BLaER1 treated with 17β-estradiol and CSF1 and Interleukin-3, amounts not matched to agents 10 nM and 100 nM (cell line): Measurements from ENCODE around the gene IL17RA.
A peak's percentile ranks its signal among the peaks of the same experiment; 100 is the strongest.

Source experiments
- H3K27ac ChIP-seq, 11 experiments: shearing (Covaris generic); formaldehyde crosslinking; 2 replicates each; pipeline ENCODE4 v1.8.1; 2022
- H3K27me3 ChIP-seq, 11 experiments: shearing (Covaris generic); formaldehyde crosslinking; 2 replicates each; pipeline ENCODE4 v1.8.1; 2022
- H3K36me3 ChIP-seq, 11 experiments: shearing (Covaris generic); formaldehyde crosslinking; 2 replicates each; pipeline ENCODE4 v1.8.1; 2022
- H3K4me1 ChIP-seq, 10 experiments: shearing (Covaris generic); formaldehyde crosslinking; 2 replicates each; pipeline ENCODE4 v1.8.1; 2022
- H3K4me2 ChIP-seq, 11 experiments: shearing (Covaris generic); formaldehyde crosslinking; 2 replicates each; pipeline ENCODE4 v1.8.1; 2022
- H3K4me3 ChIP-seq, 10 experiments: shearing (Covaris generic); formaldehyde crosslinking; 2 replicates each; pipeline ENCODE4 v1.8.1; 2022
- H3K9ac ChIP-seq, 11 experiments: shearing (Covaris generic); formaldehyde crosslinking; 2 replicates each; pipeline ENCODE4 v1.8.1; 2022
- H3K9me3 ChIP-seq, 11 experiments: shearing (Covaris generic); formaldehyde crosslinking; replicated peaks in 1 of 11; 2 replicates each; pipeline ENCODE4 v1.8.1; 2022
- H4K20me1 ChIP-seq, 11 experiments: shearing (Covaris generic); formaldehyde crosslinking; 2 replicates each; pipeline ENCODE4 v1.8.1; 2022
- Cebpa-rat ChIP-seq, 11 experiments: shearing (Covaris generic); IDR thresholded peaks; 2 replicates each; pipeline ENCODE4 v1.8.1; 2022

The IL17RA gene

DNA sequence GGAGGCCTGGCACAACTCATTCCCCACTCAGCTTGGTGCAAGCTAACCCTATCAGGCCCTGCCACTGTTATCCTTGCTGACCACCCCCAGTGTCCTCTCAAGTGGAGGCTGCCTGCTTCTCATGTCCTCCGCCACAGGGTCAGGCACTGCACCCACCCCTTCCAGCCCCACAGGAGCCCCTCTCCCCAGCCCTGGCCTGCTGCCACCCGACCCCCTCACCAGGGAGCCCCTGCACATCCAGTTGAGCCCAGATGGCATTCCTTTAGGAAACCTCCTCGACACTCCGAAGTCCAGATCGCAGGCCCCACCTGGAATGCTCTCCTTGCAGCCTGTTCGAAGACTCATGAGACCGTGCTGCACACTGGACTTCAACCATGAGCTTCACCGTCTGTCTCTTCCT lies 28.0 kb upstream of the IL17RA start:
- H3K4me2 ChIP-seq = no peak overlapping the region

DNA sequence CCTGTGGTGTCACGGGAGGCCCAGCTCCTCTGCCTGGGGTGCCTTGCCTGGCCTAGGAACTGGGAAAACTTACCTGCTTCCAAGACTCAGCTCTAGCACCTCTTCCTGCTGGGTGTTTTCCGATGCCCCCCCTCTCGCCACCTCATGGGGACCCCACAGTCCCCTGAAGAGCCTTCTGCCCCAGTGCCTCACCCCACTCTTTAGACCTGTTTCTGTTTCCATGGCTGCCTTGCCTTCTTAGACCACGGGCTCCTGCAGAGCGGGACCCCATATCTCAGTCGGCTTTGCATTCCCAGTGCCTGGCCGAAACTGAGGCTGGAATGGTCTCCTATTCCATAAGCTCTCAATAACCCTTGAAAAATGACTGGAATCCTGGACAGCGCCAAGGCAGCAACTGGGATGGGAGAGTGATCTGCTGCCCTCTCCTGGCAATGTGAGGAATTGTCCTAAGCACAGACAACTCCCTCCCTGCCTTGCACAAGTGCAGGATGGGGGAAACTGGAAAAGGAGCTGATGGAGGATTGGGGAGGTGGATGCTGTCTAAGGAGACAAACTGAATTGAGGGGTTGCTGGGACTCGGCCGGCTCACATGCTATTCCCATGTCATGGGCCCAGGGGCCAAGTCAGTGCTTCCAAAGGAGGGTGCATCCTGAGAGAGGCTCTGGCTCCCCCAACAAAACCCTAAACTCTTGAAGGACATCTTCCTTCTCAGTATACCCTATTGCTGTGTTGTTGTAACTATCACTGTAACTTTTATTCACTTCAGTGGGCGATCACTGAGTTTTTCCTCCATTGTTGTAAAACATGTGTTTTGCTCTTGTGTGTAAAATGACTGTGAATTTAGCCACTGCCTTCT lies 26.6 kb upstream of the IL17RA start:
- no peak overlapping the region for H3K27ac ChIP-seq
- no peaks in the 10 kb centered on the region for H3K27me3 ChIP-seq
- TF ChIP-seq Cebpa-rat (IDR thresholded peaks at IDR 0.05) = no peak
- H3K4me2 ChIP-seq = peak overlapping the region in 1 of 11 experiments; percentile 65; a peak in 2 of 22 replicates
- peaks cover 0 to 30% (median 10%) of the 10 kb centered on the region in 10 experiments; a peak in 13 of 20 replicates for H3K4me1 ChIP-seq
- no peaks in the 10 kb centered on the region for H3K36me3 ChIP-seq
- H3K9ac ChIP-seq = no peak overlapping the region
- no peak overlapping the region for H3K4me3 ChIP-seq
- H4K20me1 ChIP-seq = no peaks in the 10 kb centered on the region
- no peaks in the 10 kb centered on the region for H3K9me3 ChIP-seq

More for the DNA sequence above, 28.0 kb upstream of the IL17RA start:
- Histone ChIP-seq H4K20me1 (no peaks in the 10 kb centered on the region), H3K36me3 (no peaks in the 10 kb centered on the region), H3K4me1 (peaks cover 0 to 19% (median 0%) of the 10 kb centered on the region in 10 experiments; a peak in 6 of 20 replicates), H3K27me3 (no peaks in the 10 kb centered on the region), H3K4me3 (no peak overlapping the region), H3K9me3 (no peaks in the 10 kb centered on the region), H3K27ac (no peak overlapping the region), H3K9ac (no peak overlapping the region)
- no peak for TF ChIP-seq Cebpa-rat (IDR thresholded peaks at IDR 0.05)

DNA sequence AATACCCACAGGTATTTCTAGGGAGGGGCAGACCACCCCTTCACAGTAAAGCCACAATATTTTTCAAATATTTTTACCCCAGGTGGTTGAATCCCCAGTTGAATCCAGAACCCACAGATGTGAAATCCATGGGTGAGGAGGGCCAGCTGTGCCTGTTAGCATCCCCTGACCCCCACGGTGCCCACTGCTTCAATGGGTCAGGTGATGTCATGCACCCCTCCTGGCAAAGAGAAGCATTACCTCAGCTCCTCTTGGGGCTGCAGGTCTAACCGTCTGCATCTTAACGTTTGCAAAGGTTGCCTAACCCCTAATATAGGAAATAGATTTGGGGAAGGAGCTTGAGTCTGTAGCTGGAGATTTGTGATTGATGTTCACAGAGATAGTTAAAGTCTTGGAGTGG lies 24.7 kb upstream of the IL17RA start:
- Histone ChIP-seq H3K36me3 (no peaks in the 10 kb centered on the region), H3K9me3 (no peaks in the 10 kb centered on the region), H3K9ac (no peak overlapping the region), H3K27ac (no peak overlapping the region), H3K4me3 (no peak overlapping the region), H3K4me1 (peaks cover 0 to 42% (median 18%) of the 10 kb centered on the region in 10 experiments; a peak in 15 of 20 replicates), H4K20me1 (no peaks in the 10 kb centered on the region), H3K4me2 (peak overlapping the region in 1 of 11 experiments; percentile 13; a peak in 2 of 22 replicates), H3K27me3 (no peaks in the 10 kb centered on the region)
- TF ChIP-seq Cebpa-rat (IDR thresholded peaks at IDR 0.05) = no peak

DNA sequence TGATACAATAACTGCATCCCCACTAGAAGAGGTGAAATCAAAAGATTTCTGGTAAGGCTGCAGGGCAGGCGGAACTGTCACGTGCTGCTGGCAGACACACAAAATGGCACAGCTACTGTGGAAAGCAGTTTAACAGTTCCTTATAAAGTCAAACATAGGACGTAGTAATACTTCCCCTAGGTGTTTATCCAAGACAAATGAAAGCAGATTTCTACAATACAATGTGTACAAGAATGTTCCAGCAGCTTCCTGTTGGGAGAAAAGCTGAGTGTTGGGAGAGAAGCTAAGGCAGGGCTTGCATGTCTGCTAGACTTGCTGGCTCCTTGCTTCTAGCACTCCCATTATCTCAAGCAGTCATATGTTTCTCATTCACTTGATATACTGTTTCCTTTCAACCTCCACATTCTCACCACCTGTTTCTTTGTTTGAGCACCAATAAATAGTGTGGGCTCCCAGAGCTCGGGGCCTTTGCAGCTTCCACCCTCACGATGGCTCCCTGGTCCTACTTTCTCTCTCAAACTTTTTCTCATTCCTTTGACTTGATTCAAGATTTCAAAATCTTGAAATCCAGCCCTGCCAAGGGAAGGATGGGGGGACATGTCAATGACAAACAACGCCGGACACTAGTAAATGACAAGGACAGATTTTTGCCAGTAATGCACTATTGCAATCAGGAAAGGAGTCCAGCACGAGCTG lies 21.2 kb upstream of the IL17RA start:
- H3K27ac ChIP-seq = no peak overlapping the region
- H3K4me1 ChIP-seq = peaks cover 0 to 49% (median 25%) of the 10 kb centered on the region in 10 experiments; a peak in 16 of 20 replicates
- H3K9ac ChIP-seq = no peak overlapping the region
- H3K9me3 ChIP-seq = no peaks in the 10 kb centered on the region
- H4K20me1 ChIP-seq = no peaks in the 10 kb centered on the region
- H3K4me3 ChIP-seq = no peak overlapping the region
- H3K4me2 ChIP-seq = peak overlapping the region in 4 of 11 experiments; percentile 2 to 5 (median 4); a peak in 5 of 22 replicates
- no peaks in the 10 kb centered on the region for H3K27me3 ChIP-seq
- H3K36me3 ChIP-seq = no peaks in the 10 kb centered on the region
- TF ChIP-seq Cebpa-rat (IDR thresholded peaks at IDR 0.05) = no peak

DNA sequence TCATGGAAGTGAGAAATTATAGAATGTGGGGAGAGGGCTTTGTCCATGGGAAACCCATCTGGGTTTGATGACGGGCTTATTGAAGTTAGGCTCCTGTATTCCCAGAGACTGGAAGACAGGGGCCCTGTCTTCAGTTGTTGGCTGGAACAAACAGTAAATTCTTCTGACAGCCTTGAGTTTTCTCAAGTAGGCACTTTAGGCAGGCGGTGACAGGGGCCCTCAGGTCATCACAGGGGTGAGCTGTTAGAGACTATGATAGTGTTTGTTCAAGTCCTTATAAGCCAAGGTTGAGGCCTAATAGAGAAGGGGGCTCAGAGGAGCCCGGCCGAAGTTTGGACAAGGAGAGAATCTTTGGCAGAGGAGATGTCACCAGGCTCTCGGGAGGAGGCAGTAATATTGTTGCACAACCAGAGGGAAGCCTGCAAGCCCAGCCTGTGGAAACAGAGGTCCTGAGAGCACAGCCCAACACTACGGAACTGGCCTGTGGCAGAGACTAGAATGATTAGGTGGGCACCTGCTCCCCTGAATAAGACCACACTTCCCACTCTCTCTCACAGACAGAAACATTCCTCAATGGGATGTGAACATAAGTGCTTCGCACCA lies 20.2 kb upstream of the IL17RA start:
- H3K4me2 ChIP-seq = peak overlapping the region in 6 of 11 experiments; percentile 26 to 62 (median 52); a peak in 7 of 22 replicates
- no peak overlapping the region for H3K9ac ChIP-seq
- no peaks in the 10 kb centered on the region for H3K9me3 ChIP-seq
- peaks cover 0 to 49% (median 25%) of the 10 kb centered on the region in 10 experiments; a peak in 16 of 20 replicates for H3K4me1 ChIP-seq
- H3K27ac ChIP-seq = peak overlapping the region in 1 of 11 experiments; percentile 50; a peak in 2 of 22 replicates
- 0 out of 22 replicates have a peak, but pooled peaks of 1 of the 11 experiments have one; percentile 31 for TF ChIP-seq Cebpa-rat (IDR thresholded peaks at IDR 0.05)
- no peak overlapping the region for H3K4me3 ChIP-seq
- no peaks in the 10 kb centered on the region for H3K27me3 ChIP-seq
- no peaks in the 10 kb centered on the region for H4K20me1 ChIP-seq
- H3K36me3 ChIP-seq = no peaks in the 10 kb centered on the region

DNA sequence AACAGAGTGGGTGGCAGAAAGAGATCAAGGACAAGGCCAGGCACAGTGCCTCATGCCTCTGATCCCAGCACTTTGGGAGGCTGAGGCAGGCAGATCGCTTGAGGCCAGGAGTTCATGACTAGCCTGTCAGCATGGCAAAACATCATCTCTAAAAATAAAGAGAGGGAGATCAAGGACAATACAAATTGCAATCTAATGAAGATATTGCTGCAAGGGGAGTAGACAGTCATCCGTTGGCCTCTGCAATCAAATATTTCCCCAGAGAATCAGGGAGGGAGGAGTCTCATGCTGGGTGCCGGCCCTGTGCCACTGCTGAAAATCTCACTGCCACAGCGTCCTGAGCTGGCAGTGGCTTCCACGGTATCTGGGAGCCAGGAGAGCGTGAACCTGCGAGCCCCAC lies 19.4 kb upstream of the IL17RA start:
- Histone ChIP-seq H3K4me1 (peaks cover 0 to 44% (median 25%) of the 10 kb centered on the region in 10 experiments; a peak in 16 of 20 replicates), H3K9me3 (no peaks in the 10 kb centered on the region), H3K4me2 (peak overlapping the region in 9 of 11 experiments; percentile 26 to 62 (median 50); a peak in 18 of 22 replicates), H3K36me3 (no peaks in the 10 kb centered on the region), H3K4me3 (no peak overlapping the region), H3K27me3 (no peaks in the 10 kb centered on the region), H4K20me1 (no peaks in the 10 kb centered on the region), H3K9ac (no peak overlapping the region), H3K27ac (peak overlapping the region in 2 of 11 experiments; percentile 2 to 50; a peak in 3 of 22 replicates)
- 0 out of 22 replicates have a peak, but pooled peaks of 1 of the 11 experiments have one; percentile 31 for TF ChIP-seq Cebpa-rat (IDR thresholded peaks at IDR 0.05)

DNA sequence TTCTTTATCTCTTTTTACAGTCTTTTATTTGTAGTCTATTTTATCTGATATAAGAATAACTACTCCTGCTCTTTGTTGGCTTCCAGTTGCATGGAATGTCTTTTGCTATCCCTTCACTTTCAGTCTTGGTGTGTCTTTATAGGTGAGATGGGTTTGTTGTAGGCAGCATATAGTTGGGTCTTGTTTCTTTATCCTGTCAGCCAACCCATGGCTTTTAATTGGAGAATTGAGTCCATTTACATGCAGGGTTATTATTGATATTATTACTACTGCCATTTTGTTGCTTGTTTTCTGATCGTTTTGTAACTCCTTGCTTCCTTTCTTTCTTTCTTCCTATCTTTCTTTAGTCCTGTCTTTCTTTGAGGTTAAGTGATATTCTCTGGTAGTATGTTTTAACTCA lies 11.9 kb upstream of the IL17RA start:
- Histone ChIP-seq H3K9ac (no peak overlapping the region), H3K9me3 (peaks cover 0 to 10% (median 0%) of the 10 kb centered on the region in 11 experiments; a peak in 4 of 22 replicates), H3K27me3 (no peaks in the 10 kb centered on the region), H3K4me1 (peaks cover 12 to 22% (median 19%) of the 10 kb centered on the region in 10 experiments), H3K4me3 (no peak overlapping the region), H4K20me1 (no peaks in the 10 kb centered on the region), H3K36me3 (no peaks in the 10 kb centered on the region), H3K4me2 (no peak overlapping the region), H3K27ac (no peak overlapping the region)
- no peak for TF ChIP-seq Cebpa-rat (IDR thresholded peaks at IDR 0.05)

DNA sequence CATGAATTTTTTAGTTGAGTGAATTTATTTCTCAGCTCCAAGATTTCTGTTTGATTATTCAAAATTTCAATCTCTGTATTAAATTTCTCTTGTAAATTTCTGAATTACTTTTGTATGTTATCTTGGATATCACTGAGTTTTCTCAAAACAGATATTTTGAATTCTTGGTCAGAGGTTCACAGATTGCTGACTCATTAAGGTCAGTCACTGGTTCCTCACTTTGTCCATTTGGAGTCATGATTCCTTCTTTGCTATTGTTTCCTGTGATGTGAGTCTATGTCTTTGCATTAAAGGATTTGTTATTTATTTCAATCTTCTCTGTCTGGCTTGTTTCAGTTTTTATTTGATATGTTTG lies 10.2 kb upstream of the IL17RA start:
- Histone ChIP-seq H3K4me2 (no peak overlapping the region), H4K20me1 (no peaks in the 10 kb centered on the region), H3K27me3 (no peaks in the 10 kb centered on the region), H3K9me3 (peaks cover 0 to 10% (median 0%) of the 10 kb centered on the region in 11 experiments; a peak in 4 of 22 replicates), H3K9ac (no peak overlapping the region), H3K4me1 (peaks cover 14 to 31% (median 24%) of the 10 kb centered on the region in 10 experiments), H3K27ac (no peak overlapping the region; a peak in 1 of 22 replicates), H3K36me3 (no peaks in the 10 kb centered on the region), H3K4me3 (no peak overlapping the region)
- TF ChIP-seq Cebpa-rat (IDR thresholded peaks at IDR 0.05) = no peak

DNA sequence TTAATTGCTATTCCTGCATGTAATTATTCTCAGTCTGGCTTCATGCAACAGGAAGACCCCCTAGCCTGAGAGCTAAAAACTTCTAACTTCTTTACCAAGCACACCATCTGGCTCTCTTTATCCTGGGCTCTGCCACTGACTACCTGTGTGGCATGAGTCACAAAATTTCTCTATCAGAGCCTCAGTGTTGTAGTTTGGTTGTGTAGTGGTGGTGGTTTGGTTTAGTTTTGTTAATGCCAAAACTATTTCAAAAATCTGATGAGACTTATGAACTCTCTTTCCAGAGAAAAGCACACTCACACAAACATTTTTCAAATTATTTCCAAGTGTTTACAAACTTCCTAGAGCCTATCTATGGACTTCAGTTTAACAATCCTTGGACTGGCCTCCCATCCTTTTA lies 7.5 kb upstream of the IL17RA start:
- H3K36me3 ChIP-seq = no peaks in the 10 kb centered on the region
- H3K27me3 ChIP-seq = no peaks in the 10 kb centered on the region
- H4K20me1 ChIP-seq = no peaks in the 10 kb centered on the region
- H3K4me3 ChIP-seq = no peak overlapping the region
- H3K9ac ChIP-seq = no peak overlapping the region
- no peak for TF ChIP-seq Cebpa-rat (IDR thresholded peaks at IDR 0.05)
- no peak overlapping the region for H3K27ac ChIP-seq
- no peak overlapping the region for H3K4me2 ChIP-seq
- H3K9me3 ChIP-seq = peaks cover 0 to 9% (median 0%) of the 10 kb centered on the region in 11 experiments; a peak in 4 of 22 replicates
- peaks cover 14 to 42% (median 31%) of the 10 kb centered on the region in 10 experiments for H3K4me1 ChIP-seq
